DND-41 (cell line): ENCODE results near the gene IQSEC1.

ENCODE experiments used
- ATAC-seq: fragments of 200-7000 bp; cut with Tn5 transposase; 3 replicates; pipeline ENCODE4 v1.9.1; 2021; ENCODE audit warnings: low read depth; ENCODE audit not compliant: insufficient read depth
- DNase-seq: peaks from one replicate; pipeline ENCODE4 v3.0.0-alpha.2; 2020
- H2AFZ ChIP-seq: 2 replicates; pipeline ENCODE4 v1.6.0; 2012; ENCODE audit warnings: low read depth, low read length
- H3K27ac ChIP-seq: 2 replicates; pipeline ENCODE4 v1.5.1; 2012; ENCODE audit warnings: low read length, inconsistent platforms
- H3K27me3 ChIP-seq: fragments of 200-600 bp; sonication (generic); 2 replicates; pipeline ENCODE4 v1.6.0; 2012; ENCODE audit warnings: low read length, mild to moderate bottlenecking, inconsistent platforms; ENCODE audit not compliant: insufficient read depth, poor library complexity
- H3K36me3 ChIP-seq: 2 replicates; pipeline ENCODE4 v1.5.1; 2012; ENCODE audit warnings: low read length, inconsistent platforms; ENCODE audit not compliant: insufficient read depth
- H3K4me1 ChIP-seq: 2 replicates; pipeline ENCODE4 v1.5.1; 2012; ENCODE audit warnings: mild to moderate bottlenecking, low read length; ENCODE audit not compliant: insufficient read depth
- H3K4me2 ChIP-seq: 2 replicates; pipeline ENCODE4 v1.6.0; 2012; ENCODE audit warnings: mild to moderate bottlenecking, moderate library complexity, low read length, inconsistent platforms; ENCODE audit not compliant: insufficient read depth
- H3K4me3 ChIP-seq, 2 experiments: fragments of 200-600 bp in 1 of 2; shearing (Covaris generic) in 1 of 2; 2 replicates each; pipeline ENCODE4 v1.5.1; 2012 to 2016; ENCODE audit warnings: inconsistent platforms in 2 of 2, low read length in 2 of 2, mild to moderate bottlenecking in 2 of 2, low read depth in 1 of 2, moderate library complexity in 1 of 2
- H3K79me2 ChIP-seq: 2 replicates; pipeline ENCODE4 v1.6.0; 2012; ENCODE audit warnings: low read length, inconsistent platforms; ENCODE audit not compliant: insufficient read depth
- H3K9ac ChIP-seq: 2 replicates; pipeline ENCODE4 v1.6.0; 2012; ENCODE audit warnings: low read depth, mild to moderate bottlenecking, inconsistent platforms, low read length, moderate library complexity
- H3K9me3 ChIP-seq: 2 replicates; pipeline ENCODE4 v1.5.1; 2012; ENCODE audit warnings: low read length, moderate library complexity, mild to moderate bottlenecking, inconsistent platforms; ENCODE audit not compliant: insufficient read depth, severe bottlenecking
- H4K20me1 ChIP-seq: 2 replicates; pipeline ENCODE4 v1.6.0; 2012; ENCODE audit warnings: low read length; ENCODE audit not compliant: insufficient read depth
- EZH2 ChIP-seq: IDR thresholded peaks from 3 replicates; pipeline ENCODE4 v1.6.1; 2012; ENCODE audit warnings: borderline replicate concordance, low read depth, mild to moderate bottlenecking, moderate library complexity, low read length, inconsistent platforms; ENCODE audit not compliant: severe bottlenecking
- TF ChIP-seq, protein P1 (sequence below): IDR thresholded peaks from 2 replicates; pipeline ENCODE4 v1.5.1; 2012; ENCODE audit warnings: borderline replicate concordance, low read length, moderate library complexity, mild to moderate bottlenecking; ENCODE audit not compliant: poor library complexity, severe bottlenecking; ENCODE audit errors: extremely low read depth

Gene IQSEC1

DNA sequence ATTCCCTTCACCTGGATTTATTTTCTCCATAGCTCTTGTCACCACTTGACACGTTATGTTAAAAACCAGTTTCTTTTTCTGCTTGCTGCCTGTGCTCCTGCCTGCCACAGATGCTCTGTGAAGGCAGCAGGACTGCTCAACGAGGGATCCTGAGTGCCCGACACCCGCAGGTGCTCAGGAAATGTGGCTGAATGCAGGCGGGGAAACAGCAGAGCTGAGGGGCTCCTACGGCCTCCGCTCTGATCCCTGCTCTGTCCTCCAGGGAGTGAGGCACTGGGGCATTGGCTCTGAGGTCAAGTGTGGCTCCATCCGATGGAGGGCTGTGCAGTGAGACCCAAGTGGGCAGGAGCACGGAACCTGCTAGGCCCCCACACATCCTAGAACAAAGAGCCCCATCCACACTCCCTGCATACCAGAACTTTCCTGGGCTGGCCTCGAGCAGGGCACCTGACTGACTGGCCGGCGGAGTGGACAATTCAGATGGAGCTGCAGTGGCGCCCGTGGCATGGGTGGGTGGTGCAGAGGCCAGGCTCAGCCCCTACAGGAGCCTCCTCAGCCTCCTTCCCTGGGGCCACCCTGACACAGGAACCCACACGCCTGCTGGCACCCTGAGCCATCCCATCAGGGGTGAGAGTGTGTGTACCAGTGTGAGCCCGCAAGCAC, 27.9 kb downstream of the IQSEC1 start:
- ATAC-seq (peak; percentile 57), DNase-seq (peak; percentile 74)
- Histone ChIP-seq H3K4me2 (peak overlapping the region; percentile 13), H3K36me3 (no peaks in the 10 kb centered on the region), H3K27ac (peak overlapping the region; percentile 81), H4K20me1 (no peaks in the 10 kb centered on the region), H3K9me3 (no peaks in the 10 kb centered on the region), H3K4me1 (peaks cover 67% of the 10 kb centered on the region), H2AFZ (no peak overlapping the region), H3K9ac (peak overlapping the region; percentile 18), H3K4me3 (no peak overlapping the region), H3K27me3 (no peaks in the 10 kb centered on the region), H3K79me2 (no peaks in the 10 kb centered on the region)
- no peak for TF ChIP-seq EZH2
- TF ChIP-seq, protein P1, sequence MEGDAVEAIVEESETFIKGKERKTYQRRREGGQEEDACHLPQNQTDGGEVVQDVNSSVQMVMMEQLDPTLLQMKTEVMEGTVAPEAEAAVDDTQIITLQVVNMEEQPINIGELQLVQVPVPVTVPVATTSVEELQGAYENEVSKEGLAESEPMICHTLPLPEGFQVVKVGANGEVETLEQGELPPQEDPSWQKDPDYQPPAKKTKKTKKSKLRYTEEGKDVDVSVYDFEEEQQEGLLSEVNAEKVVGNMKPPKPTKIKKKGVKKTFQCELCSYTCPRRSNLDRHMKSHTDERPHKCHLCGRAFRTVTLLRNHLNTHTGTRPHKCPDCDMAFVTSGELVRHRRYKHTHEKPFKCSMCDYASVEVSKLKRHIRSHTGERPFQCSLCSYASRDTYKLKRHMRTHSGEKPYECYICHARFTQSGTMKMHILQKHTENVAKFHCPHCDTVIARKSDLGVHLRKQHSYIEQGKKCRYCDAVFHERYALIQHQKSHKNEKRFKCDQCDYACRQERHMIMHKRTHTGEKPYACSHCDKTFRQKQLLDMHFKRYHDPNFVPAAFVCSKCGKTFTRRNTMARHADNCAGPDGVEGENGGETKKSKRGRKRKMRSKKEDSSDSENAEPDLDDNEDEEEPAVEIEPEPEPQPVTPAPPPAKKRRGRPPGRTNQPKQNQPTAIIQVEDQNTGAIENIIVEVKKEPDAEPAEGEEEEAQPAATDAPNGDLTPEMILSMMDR = no peak

DNA sequence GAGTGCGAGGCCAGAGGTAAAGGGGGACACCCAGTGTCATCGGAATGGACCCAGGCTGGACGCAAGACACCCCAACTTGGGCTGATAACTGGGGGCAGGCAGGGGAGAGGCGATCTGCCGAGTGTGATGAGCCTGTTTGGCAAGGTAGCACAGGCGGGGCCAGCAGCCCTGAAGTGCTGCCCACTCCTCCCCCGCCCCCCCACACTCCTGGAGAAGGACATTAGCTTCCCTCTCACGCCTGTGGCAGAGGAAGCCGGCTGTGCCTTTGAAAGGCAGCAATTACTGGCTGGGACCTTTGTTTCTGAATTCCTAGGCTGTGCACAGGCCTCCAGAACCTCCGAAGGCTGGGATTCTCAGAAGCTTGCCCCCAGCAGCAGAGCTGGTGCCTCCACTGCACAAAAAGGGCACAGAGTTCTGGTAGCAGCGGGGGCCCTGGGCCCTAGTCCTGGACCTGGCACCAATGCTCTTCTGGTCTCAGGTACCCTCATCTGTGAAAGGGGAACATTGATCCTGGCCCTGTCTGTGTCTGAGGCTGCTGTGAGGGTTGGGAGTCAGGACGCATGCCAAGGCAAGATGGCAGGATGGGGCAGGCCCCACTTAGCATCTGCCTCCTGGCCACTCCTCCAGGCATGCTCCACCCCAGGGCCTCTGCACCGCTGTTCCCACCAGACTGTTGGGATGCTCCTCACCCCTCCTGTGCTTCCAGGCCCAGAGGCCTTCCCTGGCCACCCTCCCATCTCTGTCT, 28.6 kb downstream of the IQSEC1 start:
- Histone ChIP-seq H2AFZ (0 out of 2 replicates have a peak overlapping the region, but pooled peaks have one; percentile 3), H3K4me3 (no peak overlapping the region), H3K4me1 (peaks cover 69% of the 10 kb centered on the region), H3K9ac (peak overlapping the region; percentile 18), H3K27me3 (no peaks in the 10 kb centered on the region), H3K79me2 (no peaks in the 10 kb centered on the region), H3K4me2 (peak overlapping the region; percentile 13), H4K20me1 (no peaks in the 10 kb centered on the region), H3K27ac (peak overlapping the region; percentile 81), H3K36me3 (no peaks in the 10 kb centered on the region), H3K9me3 (no peaks in the 10 kb centered on the region)
- DNase-seq (no peak), ATAC-seq (peak; percentile 32)
- TF ChIP-seq, protein P1 = no peak
- no peak for TF ChIP-seq EZH2

DNA sequence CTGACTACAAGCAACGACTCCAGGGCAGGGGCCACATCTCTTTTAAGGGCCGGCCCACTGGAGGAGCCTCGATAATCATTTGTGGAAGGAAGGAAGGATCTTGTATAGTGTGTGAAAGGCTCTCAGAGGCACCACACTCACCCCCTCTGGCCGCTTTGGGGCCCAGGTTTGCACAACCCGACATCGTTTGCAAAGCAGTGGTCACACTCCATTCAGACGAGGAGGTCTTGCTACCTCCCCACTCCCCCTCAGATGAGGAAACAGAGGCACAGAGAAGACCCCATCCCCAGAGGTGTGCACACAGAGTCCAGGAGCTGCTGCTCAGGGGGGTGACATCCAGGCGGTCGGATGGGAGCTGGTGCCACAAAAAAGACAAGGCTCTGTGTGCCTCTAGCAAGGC, 29.6 kb downstream of the IQSEC1 start:
- no peaks in the 10 kb centered on the region for H3K79me2 ChIP-seq
- H3K27ac ChIP-seq = peak overlapping the region; percentile 81
- H3K4me3 ChIP-seq = no peak overlapping the region
- no peak for ATAC-seq
- no peak for DNase-seq
- peaks cover 79% of the 10 kb centered on the region for H3K4me1 ChIP-seq
- no peaks in the 10 kb centered on the region for H3K9me3 ChIP-seq
- no peak overlapping the region for H2AFZ ChIP-seq
- H3K4me2 ChIP-seq = no peak overlapping the region
- H3K9ac ChIP-seq = no peak overlapping the region
- H3K36me3 ChIP-seq = no peaks in the 10 kb centered on the region
- H3K27me3 ChIP-seq = no peaks in the 10 kb centered on the region
- no peak for TF ChIP-seq EZH2
- TF ChIP-seq, protein P1 = no peak
- H4K20me1 ChIP-seq = no peaks in the 10 kb centered on the region
